Measurements from ENCODE around the gene C8G.

- TF ChIP-seq POLR2A (IDR thresholded peaks at IDR 0.05; ENCODE audit: low read depth, low read length), result no peak
- TF ChIP-seq POLR2AphosphoS5 (IDR thresholded peaks at IDR 0.05; ENCODE audit: low read depth, low read length), result no peak
- TF ChIP-seq TAF1 (IDR thresholded peaks at IDR 0.05; ENCODE audit: borderline replicate concordance, low read depth, low read length), result no peak
Measured at GRCh38 chr9:136935651-136936050, 9.4 kb upstream of the C8G start.
